GM12874 (cell line): Measurements from ENCODE around the gene FPGS.

Experiments used
- CTCF ChIP-seq: IDR thresholded peaks from 2 replicates; pipeline ENCODE4 v1.5.1; 2011; ENCODE audit warnings: low read depth, mild to moderate bottlenecking, control low read depth, low read length, moderate library complexity; ENCODE audit not compliant: insufficient read depth

FPGS gene

DNA sequence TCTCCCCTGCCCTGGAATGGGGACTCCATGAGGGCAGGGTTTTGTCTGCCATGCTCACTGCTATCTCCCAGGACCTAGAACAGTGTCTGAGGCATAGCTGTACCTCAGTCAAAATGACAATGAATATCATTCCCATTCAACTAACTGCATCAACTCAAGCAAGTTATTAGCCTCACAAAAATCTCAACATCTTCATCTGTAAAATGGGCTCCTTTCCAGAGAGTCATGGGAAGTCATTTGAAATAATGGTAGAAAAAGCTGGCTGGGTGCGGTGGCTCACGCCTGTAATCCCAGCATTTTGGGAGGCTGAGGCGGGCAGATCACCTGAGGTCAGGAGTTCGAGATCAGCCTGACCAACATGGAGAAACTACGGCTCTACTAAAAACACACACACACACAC lies 33.6 kb upstream of the FPGS start:
- TF ChIP-seq CTCF: no peak

- TF ChIP-seq CTCF: no peak
Observed at GRCh38 chr9:127769929-127770582, 32.6 kb upstream of the FPGS start.

DNA sequence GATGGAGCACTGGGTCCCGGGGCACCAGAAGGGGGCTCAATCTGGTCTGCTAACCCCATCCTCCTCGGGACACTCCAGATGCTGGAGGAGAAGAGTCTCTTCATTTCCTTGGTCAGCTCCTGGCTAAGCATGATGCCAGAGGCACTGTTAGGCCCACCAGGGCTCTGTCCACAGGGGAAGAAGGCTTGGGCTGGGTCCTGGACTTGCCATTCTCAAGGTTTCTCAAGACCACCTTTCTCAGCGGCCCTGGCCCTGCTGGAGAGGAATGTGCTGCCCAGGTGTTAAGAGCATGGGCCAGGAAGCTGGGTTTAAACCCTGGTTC lies 32.1 kb upstream of the FPGS start:
- no peak for TF ChIP-seq CTCF

DNA sequence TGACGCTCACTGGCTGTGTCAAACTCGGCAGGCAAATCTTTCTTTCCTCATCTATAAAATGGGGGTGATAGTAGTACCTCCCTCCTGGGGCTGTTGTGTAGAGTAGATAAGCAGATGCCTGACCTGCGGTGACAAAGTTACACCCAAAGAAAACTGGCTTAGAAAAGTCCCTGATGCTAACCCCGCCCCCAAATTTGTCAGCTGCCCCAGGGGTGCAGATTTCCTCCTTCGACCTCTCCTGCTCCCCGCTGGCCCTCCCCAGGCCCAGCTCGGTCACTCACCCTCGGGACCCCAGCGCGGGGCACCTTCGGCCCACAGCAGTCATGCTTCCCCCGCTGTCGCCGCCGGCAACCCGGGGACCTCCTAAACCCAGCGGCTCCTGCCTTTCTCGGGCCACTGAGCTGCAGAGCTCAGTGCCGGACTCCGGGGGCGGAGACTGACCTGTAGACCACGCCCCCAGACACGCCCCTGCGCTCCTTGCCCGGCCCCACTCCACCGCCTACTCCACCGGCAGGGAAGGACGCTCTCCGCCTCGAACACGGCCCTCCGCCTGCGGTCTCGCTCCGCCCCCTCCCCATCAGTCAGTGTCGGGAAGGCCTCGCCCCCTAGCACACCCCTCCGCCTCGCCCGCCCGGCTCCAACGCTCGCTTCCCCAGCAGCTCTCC lies 31.6 kb upstream of the FPGS start:
- no peak for TF ChIP-seq CTCF

- no peak for TF ChIP-seq CTCF
Observed at GRCh38 chr9:127771570-127772189, 31.0 kb upstream of the FPGS start.

DNA sequence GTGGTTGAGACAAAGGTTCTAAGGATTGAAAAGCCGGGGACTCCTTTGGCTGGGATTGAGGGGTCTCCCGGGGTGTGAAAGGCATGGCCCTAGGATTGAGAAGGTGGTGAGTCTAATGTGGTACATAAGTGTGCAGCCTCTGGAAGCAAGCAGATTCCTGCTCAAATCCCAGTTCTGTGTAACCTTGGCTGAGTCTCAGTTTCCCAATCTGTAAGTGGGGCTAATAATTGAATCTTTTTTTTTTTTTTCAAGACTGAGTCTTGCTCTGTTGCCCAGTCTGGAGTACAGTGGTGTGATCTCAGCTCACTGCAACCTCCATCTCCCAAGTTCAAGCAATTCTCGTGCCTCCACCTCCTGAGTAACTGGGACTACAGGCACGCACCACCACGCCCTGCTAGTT lies 30.1 kb upstream of the FPGS start:
- no peak for TF ChIP-seq CTCF

DNA sequence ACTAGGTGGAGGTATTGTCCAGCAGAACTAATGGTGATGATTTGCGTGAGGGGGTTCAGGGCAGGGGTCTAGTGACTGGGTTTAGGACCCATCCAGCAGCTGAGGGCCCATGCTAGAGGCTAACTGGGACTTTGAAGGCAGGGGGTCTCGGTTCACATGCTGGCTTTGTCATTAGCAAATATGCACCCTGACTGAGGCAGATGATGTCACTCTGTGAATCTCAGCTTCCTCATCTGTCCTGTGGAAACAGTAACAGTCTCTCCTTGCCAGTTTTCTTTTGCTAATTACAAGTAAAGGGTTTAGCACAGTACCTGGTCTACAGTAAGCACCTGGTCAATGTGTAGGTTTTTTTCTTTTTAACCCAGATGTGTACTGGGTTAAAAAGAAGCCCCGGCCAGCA lies 29.4 kb upstream of the FPGS start:
- TF ChIP-seq CTCF: no peak
